Chondrocyte (in vitro differentiated cells): ENCODE measurements around the gene SLC6A8. TPM values are rescaled to one million over a fixed set of nuclear protein-coding genes. Genes with fewer than 3 reads are reported as not detected.

Experiments used
- DNase-seq: peaks from one replicate; pipeline ENCODE4 v3.0.0; 2021; ENCODE audit warnings: mixed read lengths, low spot score
- H3K27ac Mint-ChIP-seq: one replicate; pipeline ENCODE4 v1.8.0; 2021; ENCODE audit warnings: mild to moderate bottlenecking, moderate library complexity, mixed read lengths; ENCODE audit not compliant: unreplicated experiment
- H3K27me3 Mint-ChIP-seq: 2 replicates; pipeline ENCODE4 v1.8.0; 2021; ENCODE audit warnings: low read depth, mixed read lengths
- H3K36me3 Mint-ChIP-seq: 2 replicates; pipeline ENCODE4 v1.8.0; 2021; ENCODE audit warnings: low read depth, mixed read lengths
- H3K4me1 Mint-ChIP-seq: 2 replicates; pipeline ENCODE4 v1.8.0; 2021; ENCODE audit warnings: low read depth, mild to moderate bottlenecking, mixed read lengths
- H3K4me3 Mint-ChIP-seq: one replicate; pipeline ENCODE4 v1.8.0; 2021; ENCODE audit warnings: mild to moderate bottlenecking, moderate library complexity, mixed read lengths; ENCODE audit not compliant: unreplicated experiment
- H3K9me3 Mint-ChIP-seq: 2 replicates; pipeline ENCODE4 v1.8.0; 2021; ENCODE audit warnings: low read depth, mixed read lengths
- CTCF ChIP-seq: fragments of 200-600 bp; sonication (generic); IDR thresholded peaks from 2 replicates; pipeline ENCODE4 v1.5.0; 2021; ENCODE audit warnings: antibody characterized with exemption, mild to moderate bottlenecking, moderate library complexity
- total RNA-seq: library from RNA; stranded (reverse); gene quantifications from 3 replicates; pipeline ENCODE4 v1.2.1, GENCODE V29; 2021

Gene SLC6A8
- total RNA-seq, 1 donor from 2014 or later = 70.6 TPM

- H3K27me3 Mint-ChIP-seq = peaks cover 11% of the 10 kb centered on the region
- peaks cover under 1% of the 10 kb centered on the region for H3K9me3 Mint-ChIP-seq
- no peak overlapping the region for H3K4me3 Mint-ChIP-seq
- no peaks in the 10 kb centered on the region for H3K36me3 Mint-ChIP-seq
- peaks cover 5% of the 10 kb centered on the region for H3K4me1 Mint-ChIP-seq
- no peak overlapping the region for H3K27ac Mint-ChIP-seq
- TF ChIP-seq CTCF = no peak
- peak; percentile 73 for DNase-seq
Measured at GRCh38 chrX:153640045-153640686, 47.6 kb upstream of the SLC6A8 start.

- DNase-seq = peak; percentile 72
- Mint-ChIP-seq H3K27ac (no peak overlapping the region), H3K4me3 (no peak overlapping the region), H3K4me1 (peaks cover 5% of the 10 kb centered on the region), H3K36me3 (no peaks in the 10 kb centered on the region), H3K27me3 (peaks cover 15% of the 10 kb centered on the region), H3K9me3 (no peaks in the 10 kb centered on the region)
- TF ChIP-seq CTCF = no peak
Measured at GRCh38 chrX:153640736-153641575, 46.8 kb upstream of the SLC6A8 start.

- peak; percentile 28 for DNase-seq
- TF ChIP-seq CTCF = no peak
- H3K27ac Mint-ChIP-seq = no peak overlapping the region
- no peak overlapping the region for H3K4me3 Mint-ChIP-seq
- no peaks in the 10 kb centered on the region for H3K9me3 Mint-ChIP-seq
- no peaks in the 10 kb centered on the region for H3K36me3 Mint-ChIP-seq
- peaks cover 18% of the 10 kb centered on the region for H3K27me3 Mint-ChIP-seq
- peaks cover 5% of the 10 kb centered on the region for H3K4me1 Mint-ChIP-seq
Measured at GRCh38 chrX:153641627-153642026, 46.1 kb upstream of the SLC6A8 start.

GRCh38 chrX:153642051-153642654 is 45.6 kb upstream of the SLC6A8 start:
- peak; percentile 7 for TF ChIP-seq CTCF

More at GRCh38 chrX:153642051-153642654, 45.6 kb upstream of the SLC6A8 start:
- Mint-ChIP-seq H3K4me3 (no peak overlapping the region), H3K27ac (no peak overlapping the region), H3K27me3 (peaks cover 18% of the 10 kb centered on the region), H3K36me3 (no peaks in the 10 kb centered on the region), H3K4me1 (peaks cover 5% of the 10 kb centered on the region), H3K9me3 (no peaks in the 10 kb centered on the region)
- DNase-seq = peak; percentile 73
